SK-N-SH (cell line): ENCODE measurements around the gene EVI5.

Experiments used
- EP300 ChIP-seq, 2 experiments: IDR thresholded peaks; 2 replicates each; pipeline versions ENCODE4 v1.4.0 to v1.6.1; 2012; ENCODE audit warnings: borderline replicate concordance in 1 of 2, low read depth in 1 of 2, low read length in 1 of 2
- EZH2phosphoT487 ChIP-seq: fragments of 200-600 bp; sonication (generic); IDR thresholded peaks from 2 replicates; pipeline ENCODE4 v1.6.1; 2017; ENCODE audit warnings: low read depth, mixed run types, mild to moderate bottlenecking, antibody characterized with exemption, moderate library complexity, borderline replicate concordance
- JUND ChIP-seq: IDR thresholded peaks from 2 replicates; pipeline ENCODE4 v1.4.0; 2012
- MXI1 ChIP-seq: IDR thresholded peaks from 2 replicates; pipeline ENCODE4 v1.6.1; 2012; ENCODE audit warnings: mild to moderate bottlenecking, low read depth, low read length, improper control_type of control experiment
- POLR2AphosphoS5 ChIP-seq: IDR thresholded peaks from 2 replicates; pipeline ENCODE4 v1.6.1; 2012; ENCODE audit warnings: low read depth, low read length
- RAD21 ChIP-seq: IDR thresholded peaks from 2 replicates; pipeline ENCODE4 v1.6.1; 2012; ENCODE audit warnings: mild to moderate bottlenecking, low read length
- REST ChIP-seq: IDR thresholded peaks from 2 replicates; pipeline ENCODE4 v1.6.1; 2012; ENCODE audit warnings: mild to moderate bottlenecking, low read depth, low read length, moderate library complexity
- SIN3A ChIP-seq: IDR thresholded peaks from 2 replicates; pipeline ENCODE4 v1.6.1; 2012; ENCODE audit warnings: low read depth, mild to moderate bottlenecking, low read length, moderate library complexity, borderline replicate concordance
- SMC3 ChIP-seq: IDR thresholded peaks from 2 replicates; pipeline ENCODE4 v1.6.1; 2012; ENCODE audit warnings: low read depth, low read length, improper control_type of control experiment
- YY1 ChIP-seq: IDR thresholded peaks from 2 replicates; pipeline ENCODE4 v1.4.0; 2012; ENCODE audit warnings: low read depth, mild to moderate bottlenecking
- TF ChIP-seq, protein P1 (sequence below): fragments of 200-600 bp; sonication (generic); IDR thresholded peaks from 2 replicates; pipeline ENCODE4 v1.6.1; 2017; ENCODE audit warnings: antibody characterized with exemption, mild to moderate bottlenecking, moderate library complexity

DNA sequence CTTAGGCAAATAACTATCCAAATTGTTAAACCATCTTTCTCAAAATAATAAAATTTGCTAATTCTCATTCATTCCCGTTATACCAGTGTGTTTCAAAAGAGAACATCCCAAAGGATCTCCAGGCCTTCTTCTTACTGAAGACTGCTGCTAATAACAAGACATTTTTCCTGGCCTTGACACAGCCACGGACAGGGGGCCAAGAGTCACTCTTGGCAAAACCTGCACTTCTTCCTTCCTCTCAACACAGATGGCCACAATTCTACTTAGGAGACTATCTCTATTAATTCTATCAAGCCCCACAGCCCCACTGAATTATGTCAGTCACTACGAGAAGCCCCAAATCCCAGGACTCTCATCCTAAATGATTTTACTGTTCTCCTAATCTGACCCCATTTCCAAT is 86.0 kb downstream of the EVI5 start:
- TF ChIP-seq SIN3A = no peak
- TF ChIP-seq RAD21 = no peak
- TF ChIP-seq EZH2phosphoT487 = no peak
- TF ChIP-seq, protein P1, sequence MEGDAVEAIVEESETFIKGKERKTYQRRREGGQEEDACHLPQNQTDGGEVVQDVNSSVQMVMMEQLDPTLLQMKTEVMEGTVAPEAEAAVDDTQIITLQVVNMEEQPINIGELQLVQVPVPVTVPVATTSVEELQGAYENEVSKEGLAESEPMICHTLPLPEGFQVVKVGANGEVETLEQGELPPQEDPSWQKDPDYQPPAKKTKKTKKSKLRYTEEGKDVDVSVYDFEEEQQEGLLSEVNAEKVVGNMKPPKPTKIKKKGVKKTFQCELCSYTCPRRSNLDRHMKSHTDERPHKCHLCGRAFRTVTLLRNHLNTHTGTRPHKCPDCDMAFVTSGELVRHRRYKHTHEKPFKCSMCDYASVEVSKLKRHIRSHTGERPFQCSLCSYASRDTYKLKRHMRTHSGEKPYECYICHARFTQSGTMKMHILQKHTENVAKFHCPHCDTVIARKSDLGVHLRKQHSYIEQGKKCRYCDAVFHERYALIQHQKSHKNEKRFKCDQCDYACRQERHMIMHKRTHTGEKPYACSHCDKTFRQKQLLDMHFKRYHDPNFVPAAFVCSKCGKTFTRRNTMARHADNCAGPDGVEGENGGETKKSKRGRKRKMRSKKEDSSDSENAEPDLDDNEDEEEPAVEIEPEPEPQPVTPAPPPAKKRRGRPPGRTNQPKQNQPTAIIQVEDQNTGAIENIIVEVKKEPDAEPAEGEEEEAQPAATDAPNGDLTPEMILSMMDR = no peak
- no peak for TF ChIP-seq SMC3
- no peak for TF ChIP-seq REST
- no peak for TF ChIP-seq JUND
- no peak for TF ChIP-seq YY1
- no peak for TF ChIP-seq EP300 (IDR thresholded peaks at IDR 0.05; ENCODE audit: borderline replicate concordance in 1 of 2, low read depth in 1 of 2, low read length in 1 of 2)
- TF ChIP-seq POLR2AphosphoS5 = no peak
- TF ChIP-seq MXI1 = no peak
